Upper lobe of right lung (tissue), 1 donor: Measurements from ENCODE around the gene ZNF618. TPM values are rescaled to one million over a fixed set of nuclear protein-coding genes. Genes with fewer than 3 reads are reported as not detected.

ENCODE experiments used
- ATAC-seq: fragments of 200-7000 bp; cut with Tn5 transposase; one replicate; pipeline ENCODE4 v1.9.1; 2020; ENCODE audit warnings: mild to moderate bottlenecking, moderate library complexity
- DNase-seq: peaks from one replicate; pipeline ENCODE4 v3.0.0-alpha.2; 2020
- H3K27ac ChIP-seq: fragments of 200-600 bp; one replicate; pipeline ENCODE4 v1.8.0; 2022
- H3K27me3 ChIP-seq: fragments of 200-600 bp; one replicate; pipeline ENCODE4 v1.8.0; 2022; ENCODE audit warnings: mild to moderate bottlenecking
- H3K36me3 ChIP-seq: fragments of 200-600 bp; one replicate; pipeline ENCODE4 v1.8.0; 2022
- H3K4me1 ChIP-seq: fragments of 200-600 bp; one replicate; pipeline ENCODE4 v1.8.0; 2022
- H3K4me3 ChIP-seq: fragments of 200-600 bp; one replicate; pipeline ENCODE4 v1.8.0; 2022; ENCODE audit warnings: mild to moderate bottlenecking
- H3K9me3 ChIP-seq: fragments of 200-600 bp; one replicate; pipeline ENCODE4 v1.8.0; 2022
- intact Hi-C: fragments of 100-400 bp; cut with DNase I; formaldehyde crosslinking; loops from one replicate; pipeline ENCODE4 v1.11.0; 2022
- total RNA-seq: library from RNA; stranded (reverse); fragmentation: NEBNext Ultra II Directional; extraction: Animal tissue kit (Norgen Biotek cat#: 25700); gene quantifications from one replicate; pipeline ENCODE4 v1.2.1, GENCODE V29; 2021
- TF ChIP-seq, protein P1 (sequence below): fragments of 200-600 bp; IDR thresholded peaks from one replicate; pipeline ENCODE4 v1.8.0; 2022; ENCODE audit warnings: antibody characterized with exemption
- donor health status: DM: no; HTN: yes; CAD: no; lungs with severe emphysema.

Gene ZNF618
- total RNA-seq, 1 donor from 2014 or later = 9.8 TPM

DNA sequence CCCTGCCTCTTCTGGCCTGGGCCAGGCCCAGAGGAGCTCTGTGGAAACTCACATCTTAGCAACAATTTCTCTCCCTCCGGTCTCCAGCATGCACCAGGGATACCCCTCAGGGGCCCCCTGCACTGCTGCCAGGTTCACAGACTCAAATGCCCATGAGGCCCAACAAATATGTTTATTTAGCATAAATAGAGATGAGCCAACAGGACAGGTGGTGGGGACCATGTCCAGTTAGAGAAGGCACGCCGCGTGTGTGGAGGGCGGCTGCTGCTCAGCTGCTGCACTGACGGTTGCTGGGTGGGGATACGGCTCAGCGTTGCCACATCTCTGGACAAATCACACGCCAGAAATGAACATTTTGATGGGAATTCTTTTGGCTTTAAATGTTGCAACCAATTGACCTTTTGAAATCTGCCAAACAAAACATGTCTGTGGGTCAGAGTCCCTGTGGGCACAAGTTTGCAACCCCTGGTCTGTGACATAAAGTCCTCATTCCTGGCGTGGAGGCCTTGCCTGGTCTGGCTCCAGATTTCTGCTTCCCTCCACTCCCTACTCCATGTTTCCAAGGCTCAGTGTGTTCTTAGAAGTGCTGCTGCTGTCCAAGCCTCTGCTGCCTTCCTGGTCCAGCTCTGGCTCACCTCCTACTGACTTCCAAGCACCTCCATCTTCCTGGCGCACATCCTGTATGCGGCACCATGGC is 113.1 kb downstream of the ZNF618 start:
- H3K27me3 ChIP-seq = no peaks in the 10 kb centered on the region
- TF ChIP-seq, protein P1, sequence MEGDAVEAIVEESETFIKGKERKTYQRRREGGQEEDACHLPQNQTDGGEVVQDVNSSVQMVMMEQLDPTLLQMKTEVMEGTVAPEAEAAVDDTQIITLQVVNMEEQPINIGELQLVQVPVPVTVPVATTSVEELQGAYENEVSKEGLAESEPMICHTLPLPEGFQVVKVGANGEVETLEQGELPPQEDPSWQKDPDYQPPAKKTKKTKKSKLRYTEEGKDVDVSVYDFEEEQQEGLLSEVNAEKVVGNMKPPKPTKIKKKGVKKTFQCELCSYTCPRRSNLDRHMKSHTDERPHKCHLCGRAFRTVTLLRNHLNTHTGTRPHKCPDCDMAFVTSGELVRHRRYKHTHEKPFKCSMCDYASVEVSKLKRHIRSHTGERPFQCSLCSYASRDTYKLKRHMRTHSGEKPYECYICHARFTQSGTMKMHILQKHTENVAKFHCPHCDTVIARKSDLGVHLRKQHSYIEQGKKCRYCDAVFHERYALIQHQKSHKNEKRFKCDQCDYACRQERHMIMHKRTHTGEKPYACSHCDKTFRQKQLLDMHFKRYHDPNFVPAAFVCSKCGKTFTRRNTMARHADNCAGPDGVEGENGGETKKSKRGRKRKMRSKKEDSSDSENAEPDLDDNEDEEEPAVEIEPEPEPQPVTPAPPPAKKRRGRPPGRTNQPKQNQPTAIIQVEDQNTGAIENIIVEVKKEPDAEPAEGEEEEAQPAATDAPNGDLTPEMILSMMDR = no peak
- H3K27ac ChIP-seq = no peak overlapping the region
- intact Hi-C loops = no loop called here
- H3K9me3 ChIP-seq = no peaks in the 10 kb centered on the region
- no peak for ATAC-seq
- DNase-seq = no peak
- H3K36me3 ChIP-seq = no peaks in the 10 kb centered on the region
- no peak overlapping the region for H3K4me3 ChIP-seq
- peaks cover 34% of the 10 kb centered on the region for H3K4me1 ChIP-seq

DNA sequence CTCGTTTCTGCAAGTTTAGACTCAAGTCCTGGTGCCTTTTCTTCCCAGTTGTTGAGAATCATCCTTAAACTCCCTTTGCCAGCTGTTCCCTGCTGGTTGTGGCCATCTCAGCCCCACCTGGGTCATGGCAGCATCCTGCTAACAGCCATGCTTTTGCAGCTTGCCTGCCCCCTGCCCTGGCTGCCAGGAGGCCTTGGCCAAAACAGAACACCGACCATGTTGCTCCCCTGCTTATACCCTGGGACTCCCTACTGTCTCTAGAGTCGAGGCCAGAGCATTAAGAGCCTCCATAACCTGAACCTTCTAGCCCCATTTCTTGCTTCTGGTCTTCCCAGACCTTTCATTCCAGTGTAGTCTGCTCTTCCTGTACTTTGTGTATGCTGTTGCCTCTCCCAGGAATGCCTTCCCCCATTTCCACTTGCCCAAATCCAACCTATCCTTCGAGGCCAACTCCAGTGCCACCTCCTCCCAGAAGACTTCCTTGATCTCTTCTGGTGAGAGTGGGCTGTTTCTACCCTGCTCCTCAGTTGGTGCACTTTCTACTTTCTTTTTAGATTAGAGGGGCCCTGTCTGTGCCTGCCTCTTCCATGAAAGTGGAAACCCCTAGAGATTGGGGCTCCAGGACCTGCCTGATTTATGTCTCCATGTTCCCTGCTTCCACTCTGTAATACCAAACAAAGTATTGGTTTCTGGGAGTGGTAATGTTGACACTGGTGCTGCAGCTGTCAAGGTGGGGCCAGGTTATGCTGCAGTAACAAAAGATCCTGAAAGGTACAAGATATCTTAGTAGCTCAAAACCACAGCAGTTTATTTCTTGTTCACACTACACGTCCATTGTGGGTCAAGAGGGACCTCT is 113.8 kb downstream of the ZNF618 start:
- no peaks in the 10 kb centered on the region for H3K36me3 ChIP-seq
- no peaks in the 10 kb centered on the region for H3K27me3 ChIP-seq
- no peak overlapping the region for H3K27ac ChIP-seq
- DNase-seq (no peak), ATAC-seq (no peak)
- intact Hi-C loops = no loop called here
- TF ChIP-seq, protein P1 = no peak
- H3K9me3 ChIP-seq = no peaks in the 10 kb centered on the region
- H3K4me1 ChIP-seq = peaks cover 41% of the 10 kb centered on the region
- H3K4me3 ChIP-seq = no peak overlapping the region

DNA sequence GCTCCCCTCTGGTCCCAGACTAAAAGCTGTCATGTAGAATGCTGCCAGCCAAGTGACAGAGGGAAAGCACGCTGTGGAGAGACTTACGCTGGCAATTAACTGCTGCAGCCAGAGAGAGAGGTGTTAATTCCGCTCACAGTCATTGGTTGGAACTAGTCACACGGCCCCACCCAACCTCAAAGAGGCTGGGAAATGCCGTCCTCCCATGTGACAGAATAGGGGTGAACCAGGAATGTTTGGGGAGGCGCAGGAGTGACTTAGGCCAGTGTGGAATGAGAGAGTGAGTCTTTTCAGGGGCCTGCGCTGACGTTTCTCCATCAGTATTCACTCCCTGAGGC is 114.4 kb downstream of the ZNF618 start:
- intact Hi-C loops = no loop called here

DNA sequence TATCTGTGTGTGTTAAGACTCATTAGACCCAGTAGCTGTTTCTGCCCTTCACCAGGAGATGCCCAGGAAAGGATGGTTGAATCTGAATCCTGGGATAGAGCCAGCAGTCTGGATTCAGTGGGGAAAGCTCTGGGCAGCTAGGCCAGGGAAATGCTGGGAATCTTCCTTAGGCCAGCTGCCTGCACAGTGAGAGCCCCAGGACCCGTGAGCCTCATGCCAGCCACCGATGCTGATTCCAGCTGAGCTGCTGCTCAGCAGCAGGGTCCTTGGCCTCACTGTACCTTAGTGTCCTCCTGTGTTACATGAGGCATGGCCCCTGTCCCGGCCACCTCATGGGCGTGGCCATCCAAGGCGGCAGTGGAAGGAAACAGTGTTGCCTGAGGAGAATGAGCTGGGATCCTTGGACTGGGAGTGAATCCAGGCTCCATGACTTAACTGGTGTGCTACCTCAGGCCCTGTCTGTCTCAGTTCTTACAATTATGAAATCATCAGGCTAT is 114.9 kb downstream of the ZNF618 start:
- no peak overlapping the region for H3K27ac ChIP-seq
- ATAC-seq = no peak
- H3K9me3 ChIP-seq = no peaks in the 10 kb centered on the region
- no peak overlapping the region for H3K4me3 ChIP-seq
- H3K4me1 ChIP-seq = peaks cover 43% of the 10 kb centered on the region
- intact Hi-C loops = no loop called here
- no peaks in the 10 kb centered on the region for H3K36me3 ChIP-seq
- TF ChIP-seq, protein P1 = no peak
- H3K27me3 ChIP-seq = no peaks in the 10 kb centered on the region
- DNase-seq = no peak

More for the DNA sequence above, 114.4 kb downstream of the ZNF618 start:
- ATAC-seq (no peak), DNase-seq (no peak)
- no peaks in the 10 kb centered on the region for H3K9me3 ChIP-seq
- TF ChIP-seq, protein P1 = no peak
- H3K27ac ChIP-seq = no peak overlapping the region
- no peak overlapping the region for H3K4me3 ChIP-seq
- H3K27me3 ChIP-seq = no peaks in the 10 kb centered on the region
- peaks cover 43% of the 10 kb centered on the region for H3K4me1 ChIP-seq
- no peaks in the 10 kb centered on the region for H3K36me3 ChIP-seq

DNA sequence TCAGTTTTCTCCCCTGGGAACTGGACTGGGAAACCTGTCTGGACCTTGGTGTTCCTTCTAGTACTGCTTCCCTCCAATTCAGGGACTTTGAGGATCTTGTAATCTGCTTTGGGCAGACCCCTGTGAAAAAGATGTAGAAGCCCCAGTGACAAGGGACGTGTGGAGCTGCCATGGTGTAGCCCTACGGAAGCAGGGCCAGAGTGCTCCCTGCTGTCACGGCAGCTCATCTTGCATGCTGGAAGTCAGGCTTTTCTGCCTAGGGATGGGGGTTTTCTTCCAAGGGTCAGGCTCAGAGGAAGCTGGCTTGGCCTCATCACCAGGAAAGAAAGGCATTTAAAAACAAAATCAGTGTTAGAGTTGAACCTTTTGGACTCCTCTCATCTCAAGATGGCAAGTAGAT is 115.6 kb downstream of the ZNF618 start:
- no peaks in the 10 kb centered on the region for H3K27me3 ChIP-seq
- H3K27ac ChIP-seq = no peak overlapping the region
- no peak for ATAC-seq
- H3K36me3 ChIP-seq = no peaks in the 10 kb centered on the region
- H3K4me1 ChIP-seq = peaks cover 43% of the 10 kb centered on the region
- no peak overlapping the region for H3K4me3 ChIP-seq
- intact Hi-C loops = no loop called here
- TF ChIP-seq, protein P1 = no peak
- no peaks in the 10 kb centered on the region for H3K9me3 ChIP-seq
- DNase-seq = no peak
